ENCODE results near the gene CHERP. TPM values are rescaled to one million over a fixed set of nuclear protein-coding genes. Genes with fewer than 3 reads are reported as not detected.

The CHERP gene
- total and polyA plus RNA-seq, 2 of the 13 experiments (the other 11 are each of a cell fraction or from before 2014, with no cell fraction given), result 4.3 to 5.4 TPM

GRCh38 chr19:16495982-16496612 lies 46.1 kb downstream of the CHERP start, which contains the start of the genes C19orf44 and CALR3 (continued):
- TF ChIP-seq ZNF275 (CRISPR knock-in tag; IDR thresholded peaks at IDR 0.05; ENCODE audit: borderline replicate concordance) (no peak), NR2C2 (CRISPR knock-in tag; IDR thresholded peaks at IDR 0.05; ENCODE audit: borderline replicate concordance) (peak; percentile 97), KMT2A (CRISPR knock-in tag; IDR thresholded peaks at IDR 0.05) (peak; percentile 33; the same call in 1 of the 2 replicates), ZBTB33 (CRISPR knock-in tag; IDR thresholded peaks at IDR 0.05) (peak; percentile 72), SMAD1 (CRISPR knock-in tag; IDR thresholded peaks at IDR 0.05; ENCODE audit: borderline replicate concordance, low read depth) (peak; percentile 82; the same call in 1 of the 2 replicates), POLR2G (IDR thresholded peaks at IDR 0.05; ENCODE audit: low read depth, low read length) (peak; percentile 60; the same call in 1 of the 2 replicates), HNF1A (IDR thresholded peaks at IDR 0.05; ENCODE audit: low read depth) (0 out of 2 replicates have a peak, but pooled peaks have one; percentile 38), HNF1A (CRISPR knock-in tag; IDR thresholded peaks at IDR 0.05; ENCODE audit: borderline replicate concordance) (peak; percentile 72; the same call in 1 of the 2 replicates), RXRB (CRISPR knock-in tag; IDR thresholded peaks at IDR 0.05; ENCODE audit: borderline replicate concordance) (peak; percentile 50; the same call in 1 of the 2 replicates), KDM3A (CRISPR knock-in tag; IDR thresholded peaks at IDR 0.05; ENCODE audit: low read depth) (peak; percentile 62; the same call in 1 of the 2 replicates), ZNF841 (CRISPR knock-in tag; IDR thresholded peaks at IDR 0.05; ENCODE audit: borderline replicate concordance) (no peak), ELF1 (CRISPR knock-in tag; IDR thresholded peaks at IDR 0.05) (peak; percentile 97), SNAPC2 (CRISPR knock-in tag; IDR thresholded peaks at IDR 0.05) (no peak), ZNF678 (CRISPR knock-in tag; IDR thresholded peaks at IDR 0.05) (no peak), SOX6 (IDR thresholded peaks at IDR 0.05) (no peak), SOX6 (CRISPR knock-in tag; IDR thresholded peaks at IDR 0.05) (peak; percentile 52), KLF16 (CRISPR knock-in tag; IDR thresholded peaks at IDR 0.05) (peak in 1 of 2 experiments; percentile 67; a peak in 1 of 4 replicates)
- TF ChIP-seq, protein P1, sequence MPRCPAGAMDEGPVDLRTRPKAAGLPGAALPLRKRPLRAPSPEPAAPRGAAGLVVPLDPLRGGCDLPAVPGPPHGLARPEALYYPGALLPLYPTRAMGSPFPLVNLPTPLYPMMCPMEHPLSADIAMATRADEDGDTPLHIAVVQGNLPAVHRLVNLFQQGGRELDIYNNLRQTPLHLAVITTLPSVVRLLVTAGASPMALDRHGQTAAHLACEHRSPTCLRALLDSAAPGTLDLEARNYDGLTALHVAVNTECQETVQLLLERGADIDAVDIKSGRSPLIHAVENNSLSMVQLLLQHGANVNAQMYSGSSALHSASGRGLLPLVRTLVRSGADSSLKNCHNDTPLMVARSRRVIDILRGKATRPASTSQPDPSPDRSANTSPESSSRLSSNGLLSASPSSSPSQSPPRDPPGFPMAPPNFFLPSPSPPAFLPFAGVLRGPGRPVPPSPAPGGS (CRISPR knock-in tag; IDR thresholded peaks at IDR 0.05), result 0 out of 2 replicates have a peak, but pooled peaks have one; percentile 7
- TF ChIP-seq, protein P2, sequence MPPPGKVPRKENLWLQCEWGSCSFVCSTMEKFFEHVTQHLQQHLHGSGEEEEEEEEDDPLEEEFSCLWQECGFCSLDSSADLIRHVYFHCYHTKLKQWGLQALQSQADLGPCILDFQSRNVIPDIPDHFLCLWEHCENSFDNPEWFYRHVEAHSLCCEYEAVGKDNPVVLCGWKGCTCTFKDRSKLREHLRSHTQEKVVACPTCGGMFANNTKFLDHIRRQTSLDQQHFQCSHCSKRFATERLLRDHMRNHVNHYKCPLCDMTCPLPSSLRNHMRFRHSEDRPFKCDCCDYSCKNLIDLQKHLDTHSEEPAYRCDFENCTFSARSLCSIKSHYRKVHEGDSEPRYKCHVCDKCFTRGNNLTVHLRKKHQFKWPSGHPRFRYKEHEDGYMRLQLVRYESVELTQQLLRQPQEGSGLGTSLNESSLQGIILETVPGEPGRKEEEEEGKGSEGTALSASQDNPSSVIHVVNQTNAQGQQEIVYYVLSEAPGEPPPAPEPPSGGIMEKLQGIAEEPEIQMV (CRISPR knock-in tag; IDR thresholded peaks at IDR 0.05; ENCODE audit: low read depth), result 0 out of 2 replicates have a peak, but pooled peaks have one; percentile 25

All from HepG2 (cell line).